H9 (cell line): Measurements from ENCODE around the gene DSE. TPM values are rescaled to one million over a fixed set of nuclear protein-coding genes. Genes with fewer than 3 reads are reported as not detected.

Experiments
- DNase-seq: peaks from one replicate; pipeline ENCODE4 v3.0.0-alpha.2; 2017
- H2AFZ ChIP-seq: one replicate; pipeline ENCODE4 v1.6.1; 2013; ENCODE audit warnings: mild to moderate bottlenecking, low read length, control low read depth, moderate library complexity
- H2AK5ac ChIP-seq: 2 replicates; pipeline ENCODE4 v1.6.1; 2013; ENCODE audit warnings: low read length, control low read depth, mixed read lengths; ENCODE audit not compliant: insufficient read length
- H2BK120ac ChIP-seq: one replicate; pipeline ENCODE4 v1.6.1; 2013; ENCODE audit warnings: low read depth, mild to moderate bottlenecking, low read length, control low read depth, inconsistent platforms; ENCODE audit not compliant: poor library complexity, severe bottlenecking
- H2BK12ac ChIP-seq: 2 replicates; pipeline ENCODE4 v1.6.1; 2013; ENCODE audit warnings: low read length, control low read depth, mixed read lengths, low read depth; ENCODE audit not compliant: insufficient read length
- H2BK15ac ChIP-seq: 2 replicates; pipeline ENCODE4 v1.6.1; 2013; ENCODE audit warnings: low read depth, low read length, control low read depth
- H2BK20ac ChIP-seq: one replicate; pipeline ENCODE4 v1.6.1; 2013; ENCODE audit warnings: low read depth, mild to moderate bottlenecking, low read length, control low read depth, inconsistent platforms; ENCODE audit not compliant: poor library complexity, severe bottlenecking
- H2BK5ac ChIP-seq: 2 replicates; pipeline ENCODE4 v1.6.1; 2013; ENCODE audit warnings: low read length, control low read depth, mixed read lengths; ENCODE audit not compliant: insufficient read length
- H3K14ac ChIP-seq: 2 replicates; pipeline ENCODE4 v1.6.1; 2013; ENCODE audit warnings: low read length, control low read depth; ENCODE audit not compliant: insufficient read depth
- H3K18ac ChIP-seq: 2 replicates; pipeline ENCODE4 v1.6.1; 2013; ENCODE audit warnings: low read depth, mild to moderate bottlenecking, mixed read lengths, low read length, control low read depth; ENCODE audit not compliant: insufficient read length
- H3K23ac ChIP-seq: 2 replicates; pipeline ENCODE4 v1.6.1; 2013; ENCODE audit warnings: low read length, control low read depth, mixed read lengths, low read depth; ENCODE audit not compliant: insufficient read length
- H3K23me2 ChIP-seq: 2 replicates; pipeline ENCODE4 v1.6.1; 2013; ENCODE audit warnings: low read depth, mild to moderate bottlenecking, mixed read lengths, low read length, control low read depth; ENCODE audit not compliant: insufficient read length, poor library complexity, severe bottlenecking
- H3K27ac ChIP-seq: 2 replicates; pipeline ENCODE4 v1.5.1; 2013; ENCODE audit warnings: low read length, control low read depth, mixed read lengths, low read depth; ENCODE audit not compliant: insufficient read length
- H3K27me3 ChIP-seq: 2 replicates; pipeline ENCODE4 v1.6.1; 2013; ENCODE audit warnings: low read length, control low read depth, inconsistent platforms; ENCODE audit not compliant: insufficient read depth
- H3K4ac ChIP-seq: 2 replicates; pipeline ENCODE4 v1.6.1; 2013; ENCODE audit warnings: low read depth, mild to moderate bottlenecking, control low read depth, inconsistent platforms, low read length, moderate library complexity
- H3K4me1 ChIP-seq: 2 replicates; pipeline ENCODE4 v1.6.1; 2013; ENCODE audit warnings: low read length, control low read depth, inconsistent platforms; ENCODE audit not compliant: insufficient read depth
- H3K4me2 ChIP-seq: 2 replicates; pipeline ENCODE4 v1.6.1; 2013; ENCODE audit warnings: low read length, control low read depth, mixed read lengths; ENCODE audit not compliant: insufficient read length, insufficient read depth
- H3K56ac ChIP-seq: 2 replicates; pipeline ENCODE4 v1.6.1; 2013; ENCODE audit warnings: low read depth, mild to moderate bottlenecking, mixed read lengths, low read length, control low read depth; ENCODE audit not compliant: insufficient read length
- H3K79me1 ChIP-seq: 2 replicates; pipeline ENCODE4 v1.6.1; 2013; ENCODE audit warnings: low read depth, mild to moderate bottlenecking, moderate library complexity, low read length, control low read depth, inconsistent platforms; ENCODE audit not compliant: insufficient read depth, poor library complexity, severe bottlenecking
- H3K79me2 ChIP-seq: 2 replicates; pipeline ENCODE4 v1.6.1; 2013; ENCODE audit warnings: low read length, control low read depth, inconsistent platforms; ENCODE audit not compliant: insufficient read depth
- H3K9ac ChIP-seq: 2 replicates; pipeline ENCODE4 v1.6.1; 2013; ENCODE audit warnings: low read length, control low read depth, mixed read lengths; ENCODE audit not compliant: insufficient read length; ENCODE audit errors: extremely low read depth
- H3K9me3 ChIP-seq: one replicate; pipeline ENCODE4 v1.6.1; 2013; ENCODE audit warnings: low read depth, low read length, inconsistent platforms; ENCODE audit not compliant: control insufficient read depth
- H3T11ph ChIP-seq: one replicate; pipeline ENCODE4 v1.6.1; 2013; ENCODE audit warnings: mild to moderate bottlenecking, low read length, control low read depth, inconsistent platforms
- H4K20me1 ChIP-seq: one replicate; pipeline ENCODE4 v1.6.1; 2013; ENCODE audit not compliant: control insufficient read depth, insufficient read length, insufficient read depth
- H4K5ac ChIP-seq: 2 replicates; pipeline ENCODE4 v1.6.1; 2013; ENCODE audit warnings: low read depth, mild to moderate bottlenecking, mixed read lengths, low read length, control low read depth; ENCODE audit not compliant: insufficient read length
- H4K8ac ChIP-seq: replicated peaks from 2 replicates; pipeline ENCODE4 v1.6.1; 2013; ENCODE audit warnings: low read length, control low read depth, mixed read lengths, low read depth; ENCODE audit not compliant: insufficient read length
- H4K91ac ChIP-seq: 2 replicates; pipeline ENCODE4 v1.6.1; 2013; ENCODE audit warnings: low read depth, mild to moderate bottlenecking, moderate library complexity, mixed read lengths, low read length, control low read depth; ENCODE audit not compliant: insufficient read length
- H3K27ac Mint-ChIP-seq, 3 experiments: 2 replicates in 2 of 3; 3 replicates in 1 of 3; pipeline ENCODE4 v1.8.0; 2020 to 2021; ENCODE audit warnings: mixed read lengths in 3 of 3, mild to moderate bottlenecking in 1 of 3, moderate library complexity in 1 of 3
- H3K27me3 Mint-ChIP-seq: 2 replicates; pipeline ENCODE4 v1.8.0; 2021; ENCODE audit warnings: low read depth, mild to moderate bottlenecking, moderate library complexity, mixed read lengths
- H3K36me3 Mint-ChIP-seq, 3 experiments: 2 replicates in 2 of 3; 3 replicates in 1 of 3; pipeline ENCODE4 v1.8.0; 2020 to 2021; ENCODE audit warnings: low read depth in 3 of 3, mixed read lengths in 3 of 3; ENCODE audit not compliant: insufficient read depth in 1 of 3
- H3K4me1 Mint-ChIP-seq, 2 experiments: 2 replicates each; pipeline ENCODE4 v1.8.0; 2020; ENCODE audit warnings: mixed read lengths in 2 of 2
- H3K4me3 Mint-ChIP-seq, 2 experiments: 2 replicates in 1 of 2; 3 replicates in 1 of 2; pipeline ENCODE4 v1.8.0; 2020 to 2021; ENCODE audit warnings: mild to moderate bottlenecking in 2 of 2, mixed read lengths in 2 of 2, moderate library complexity in 1 of 2
- H3K9me3 Mint-ChIP-seq, 2 experiments: 2 replicates in 1 of 2; 3 replicates in 1 of 2; pipeline ENCODE4 v1.8.0; 2020; ENCODE audit warnings: mild to moderate bottlenecking in 2 of 2, mixed read lengths in 2 of 2, moderate library complexity in 1 of 2
- WGBS: extraction: QIAGEN DNeasy Blood & Tissue Kit; methylation state at CpG from one replicate; pipeline ENCODE4 v1.1.7; 2013; ENCODE audit warnings: missing lambda C conversion rate, low lambda C conversion rate, mixed read lengths; ENCODE audit not compliant: insufficient read length; ENCODE audit errors: extremely low coverage; 5-methylcytosine and 5-hydroxymethylcytosine counted together
- total RNA-seq: library from RNA; stranded (reverse); gene quantifications from 2 replicates; pipeline ENCODE4 v1.2.1, GENCODE V29; 2021
- TF ChIP-seq, protein P1 (sequence below): fragments of 200-600 bp; sonication (generic); conservative IDR thresholded peaks from 3 replicates; pipeline ENCODE4 v1.8.0; 2021; ENCODE audit warnings: antibody characterized with exemption, mild to moderate bottlenecking

DSE gene
- total RNA-seq, 1 experiment from 2014 or later, result 45.6 TPM

DNA sequence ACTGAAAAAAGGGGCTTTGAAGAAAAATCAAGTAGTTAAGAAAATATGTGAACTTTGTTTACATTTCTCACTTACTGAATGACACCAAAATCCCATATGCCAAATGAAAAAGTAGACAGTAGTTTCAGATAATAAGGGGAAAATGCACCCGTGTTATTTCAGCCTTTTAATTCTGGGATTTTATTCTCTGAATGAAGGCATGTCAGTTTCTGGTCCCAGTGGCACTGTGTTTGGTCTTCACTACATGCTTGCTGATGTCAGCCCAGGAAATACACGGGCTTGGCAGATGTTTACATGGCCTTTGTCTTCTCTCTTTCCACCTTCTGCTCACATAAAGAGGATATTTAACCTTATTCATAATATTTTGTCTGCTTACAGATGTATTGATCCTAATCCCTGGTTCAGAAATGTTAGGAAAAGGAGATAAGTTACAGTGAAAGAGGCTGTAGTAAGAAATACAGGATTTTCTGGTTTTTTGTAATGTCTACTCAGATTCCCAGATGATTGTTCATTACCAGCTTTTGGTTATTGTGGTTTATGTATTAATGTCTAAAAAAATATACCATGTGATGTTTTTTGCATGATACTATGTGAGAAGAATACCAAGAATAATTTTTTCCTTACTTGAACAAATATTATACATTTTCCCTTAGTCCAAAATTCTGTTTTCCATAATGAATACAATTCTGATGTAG is 27.7 kb downstream of the DSE start:
- Histone ChIP-seq H2BK5ac (no peak overlapping the region), H2BK120ac (no peak overlapping the region), H3K23me2 (no peaks in the 10 kb centered on the region), H2BK15ac (no peak overlapping the region), H3K79me2 (peaks cover 4% of the 10 kb centered on the region; the same call in 1 of the 2 replicates), H3K27ac (no peak overlapping the region), H2AK5ac (no peak overlapping the region), H3K27me3 (no peaks in the 10 kb centered on the region), H3K9me3 (no peaks in the 10 kb centered on the region), H2AFZ (no peak overlapping the region), H4K91ac (no peak overlapping the region), H3K4me1 (no peaks in the 10 kb centered on the region; the same call in 1 of the 2 replicates), H4K8ac (no peak overlapping the region), H3T11ph (no peak overlapping the region), H3K79me1 (no peaks in the 10 kb centered on the region), H3K4me2 (no peak overlapping the region), H2BK12ac (no peak overlapping the region), H3K9ac (no peak overlapping the region), H4K5ac (no peak overlapping the region), H3K18ac (no peak overlapping the region), H3K14ac (no peak overlapping the region), H3K23ac (no peak overlapping the region), H3K4ac (no peak overlapping the region), H4K20me1 (no peaks in the 10 kb centered on the region), H2BK20ac (no peak overlapping the region), H3K56ac (no peak overlapping the region)
- no peak for DNase-seq
- Mint-ChIP-seq H3K27me3 (no peaks in the 10 kb centered on the region), H3K4me3 (no peak overlapping the region), H3K9me3 (no peaks in the 10 kb centered on the region), H3K36me3 (peaks cover 7 to 10% (median 7%) of the 10 kb centered on the region in 3 experiments), H3K4me1 (peaks cover 16 to 22% of the 10 kb centered on the region in 2 experiments), H3K27ac (peak overlapping the region in 2 of 3 experiments; percentile 25 to 76; a peak in 2 of 7 replicates)
- WGBS, result no CpG with 5 or more reads among the region's 2 CpGs
- TF ChIP-seq, protein P1, sequence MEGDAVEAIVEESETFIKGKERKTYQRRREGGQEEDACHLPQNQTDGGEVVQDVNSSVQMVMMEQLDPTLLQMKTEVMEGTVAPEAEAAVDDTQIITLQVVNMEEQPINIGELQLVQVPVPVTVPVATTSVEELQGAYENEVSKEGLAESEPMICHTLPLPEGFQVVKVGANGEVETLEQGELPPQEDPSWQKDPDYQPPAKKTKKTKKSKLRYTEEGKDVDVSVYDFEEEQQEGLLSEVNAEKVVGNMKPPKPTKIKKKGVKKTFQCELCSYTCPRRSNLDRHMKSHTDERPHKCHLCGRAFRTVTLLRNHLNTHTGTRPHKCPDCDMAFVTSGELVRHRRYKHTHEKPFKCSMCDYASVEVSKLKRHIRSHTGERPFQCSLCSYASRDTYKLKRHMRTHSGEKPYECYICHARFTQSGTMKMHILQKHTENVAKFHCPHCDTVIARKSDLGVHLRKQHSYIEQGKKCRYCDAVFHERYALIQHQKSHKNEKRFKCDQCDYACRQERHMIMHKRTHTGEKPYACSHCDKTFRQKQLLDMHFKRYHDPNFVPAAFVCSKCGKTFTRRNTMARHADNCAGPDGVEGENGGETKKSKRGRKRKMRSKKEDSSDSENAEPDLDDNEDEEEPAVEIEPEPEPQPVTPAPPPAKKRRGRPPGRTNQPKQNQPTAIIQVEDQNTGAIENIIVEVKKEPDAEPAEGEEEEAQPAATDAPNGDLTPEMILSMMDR, result no peak
